Adipose tissue (tissue), 3 donors: ENCODE measurements around the gene PRRC2A. TPM values are rescaled to one million over a fixed set of nuclear protein-coding genes. Genes with fewer than 3 reads are reported as not detected.

Experiments
- H3K27ac ChIP-seq: one replicate; pipeline ENCODE4 v1.5.1; 2013; ENCODE audit warnings: low read depth, low read length
- WGBS, 3 donors: extraction: QIAGEN DNeasy Blood & Tissue Kit; methylation state at CpG; one replicate each; pipeline ENCODE4 v1.1.7; 2013; 5-methylcytosine and 5-hydroxymethylcytosine counted together
- polyA plus RNA-seq, 3 donors: library from polyadenylated mRNA; stranded (reverse); fragments of 200-250 nt; gene quantifications; one replicate each; pipeline ENCODE4 v1.2.3, GENCODE V29; 2013
- donor health status: healthy with polysubstance abuse.
- donor health status: Bipolar disorder and iron deficiency.
- donor health status: healthy.

The PRRC2A gene
- polyA plus RNA-seq, 3 donors = 47.8 to 112 (median 110) TPM

DNA sequence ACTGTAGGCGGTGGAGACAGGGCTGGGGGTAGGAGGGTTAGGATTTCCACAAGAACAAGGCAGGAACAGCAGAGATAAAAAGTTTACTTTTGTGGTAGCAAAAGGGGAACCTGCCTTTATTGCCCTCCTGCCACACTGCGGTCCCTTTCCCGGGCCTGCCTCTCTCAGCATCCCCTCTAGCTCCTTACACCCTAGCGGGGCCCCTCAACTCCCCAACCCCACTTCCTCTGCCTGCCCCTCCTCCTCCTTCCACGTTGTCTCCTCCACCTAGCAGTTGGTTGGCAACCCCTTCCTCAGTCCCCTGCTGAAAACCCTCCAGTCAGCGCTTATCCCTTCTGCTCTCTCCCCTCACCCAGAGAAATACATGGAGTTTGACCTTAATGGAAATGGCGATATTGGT, 4.8 kb upstream of the PRRC2A start:
- WGBS, 3 donors = 36 to 64% (median 45%) methylated on average over 7 of the region's 7 CpGs
- H3K27ac ChIP-seq = no peak overlapping the region

DNA sequence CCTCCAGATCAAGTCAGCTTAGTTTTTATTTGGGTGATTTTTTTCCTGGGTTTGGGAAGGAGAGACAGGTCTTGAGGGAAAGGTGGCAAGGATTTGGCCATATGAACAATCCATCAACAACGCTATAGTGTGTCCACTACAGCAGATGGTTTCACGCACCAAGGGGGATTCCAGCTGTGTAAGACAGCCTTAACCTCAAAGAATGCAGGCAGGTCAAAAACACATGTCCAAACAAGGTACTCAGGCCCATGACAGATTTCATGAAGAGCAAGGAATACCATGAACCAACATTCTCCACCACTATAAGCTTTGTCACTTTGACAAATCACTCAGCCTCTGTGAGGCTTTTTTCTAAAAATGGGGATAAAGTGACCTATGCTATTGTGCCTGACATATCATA, 3.5 kb upstream of the PRRC2A start:
- H3K27ac ChIP-seq = no peak overlapping the region
- WGBS, 3 donors = 77 to 86% (median 80%) methylated on average over 2 of the region's 2 CpGs

- 0 to 1% (median 0%) methylated on average over 50 of the region's 50 CpGs for WGBS, 3 donors
- H3K27ac ChIP-seq = peak overlapping the region; percentile 75
These were observed 520 bp upstream of the PRRC2A start for GRCh38 chr6:31619805-31620585.

DNA sequence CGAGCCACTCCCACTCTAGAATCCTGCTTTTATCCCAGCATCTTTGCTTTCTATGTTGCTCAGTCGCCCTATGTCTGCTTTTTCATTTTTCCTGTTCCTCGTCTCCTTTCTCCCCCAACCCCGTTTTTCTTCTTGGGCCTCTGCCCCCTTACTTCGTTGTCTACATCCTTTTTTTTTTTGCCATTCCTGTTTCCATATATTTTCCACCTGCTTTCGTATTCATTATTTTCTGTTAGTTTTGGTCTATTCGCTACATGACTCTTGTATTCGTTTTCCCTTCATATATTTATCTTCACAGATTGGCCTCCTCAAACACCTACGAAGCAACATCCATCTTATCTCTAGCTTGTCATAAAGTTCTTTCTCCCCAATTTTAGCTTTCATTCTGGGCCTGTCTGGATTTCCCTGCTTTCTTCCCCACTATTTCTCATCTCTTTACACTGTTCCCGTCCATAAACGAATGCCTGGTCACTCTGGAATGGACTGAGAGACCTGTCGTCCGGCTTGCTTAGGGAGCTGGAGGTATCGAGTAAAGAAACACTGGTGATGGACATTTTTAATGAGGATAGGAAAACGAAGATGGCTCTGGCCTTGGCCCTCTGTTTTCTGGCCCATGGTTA, 915 bp downstream of the PRRC2A start:
- WGBS, 3 donors = 9 to 15% (median 14%) methylated on average over 15 of the region's 15 CpGs
- peak overlapping the region; percentile 86 for H3K27ac ChIP-seq

GRCh38 chr6:31621991-31622390, 1.5 kb downstream of the PRRC2A start:
- no peak overlapping the region for H3K27ac ChIP-seq
- 31 to 40% (median 39%) methylated on average over 4 of the region's 4 CpGs for WGBS, 3 donors

GRCh38 chr6:31622684-31623091, 2.2 kb downstream of the PRRC2A start:
- H3K27ac ChIP-seq = no peak overlapping the region
- WGBS, 3 donors = 43 to 57% (median 55%) methylated on average over 10 of the region's 10 CpGs

DNA sequence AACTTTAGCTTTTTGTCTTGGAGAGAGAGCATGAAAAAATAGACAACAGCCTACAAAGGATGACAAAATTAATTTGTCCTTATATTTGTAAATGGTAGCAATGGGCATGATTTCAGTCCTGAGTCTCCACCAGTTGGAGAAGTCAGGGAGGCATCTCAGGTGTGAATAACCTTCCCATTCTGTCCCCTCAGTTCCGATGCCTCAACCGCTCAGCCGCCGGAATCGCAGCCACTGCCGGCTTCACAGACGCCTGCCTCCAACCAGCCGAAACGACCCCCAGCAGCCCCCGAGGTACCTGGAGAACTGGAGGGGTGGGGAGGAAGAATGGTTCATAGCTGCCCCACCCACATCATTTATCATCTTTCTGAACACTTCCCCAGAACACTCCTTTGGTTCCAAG, 3.6 kb downstream of the PRRC2A start:
- no peak overlapping the region for H3K27ac ChIP-seq
- WGBS, 3 donors = 88 to 90% (median 89%) methylated on average over 10 of the region's 10 CpGs

DNA sequence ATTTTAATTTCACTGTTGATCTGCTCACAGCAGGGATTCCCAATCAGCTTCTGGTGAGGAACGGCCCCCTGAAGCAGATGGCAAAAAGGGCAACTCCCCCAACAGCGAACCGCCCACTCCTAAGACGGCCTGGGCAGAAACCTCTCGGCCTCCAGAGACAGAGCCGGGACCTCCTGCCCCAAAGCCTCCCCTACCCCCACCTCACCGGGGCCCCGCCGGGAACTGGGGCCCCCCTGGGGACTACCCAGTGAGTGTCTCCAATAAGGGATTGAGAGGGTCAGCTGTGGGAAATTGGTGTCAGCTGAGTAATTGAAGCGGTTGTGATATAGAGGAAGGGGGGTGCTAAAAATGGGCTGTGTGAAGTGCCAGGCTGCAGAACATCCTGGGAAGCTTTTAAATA, 6.4 kb downstream of the PRRC2A start:
- H3K27ac ChIP-seq = no peak overlapping the region
- 87 to 93% (median 88%) methylated on average over 10 of the region's 10 CpGs for WGBS, 3 donors

DNA sequence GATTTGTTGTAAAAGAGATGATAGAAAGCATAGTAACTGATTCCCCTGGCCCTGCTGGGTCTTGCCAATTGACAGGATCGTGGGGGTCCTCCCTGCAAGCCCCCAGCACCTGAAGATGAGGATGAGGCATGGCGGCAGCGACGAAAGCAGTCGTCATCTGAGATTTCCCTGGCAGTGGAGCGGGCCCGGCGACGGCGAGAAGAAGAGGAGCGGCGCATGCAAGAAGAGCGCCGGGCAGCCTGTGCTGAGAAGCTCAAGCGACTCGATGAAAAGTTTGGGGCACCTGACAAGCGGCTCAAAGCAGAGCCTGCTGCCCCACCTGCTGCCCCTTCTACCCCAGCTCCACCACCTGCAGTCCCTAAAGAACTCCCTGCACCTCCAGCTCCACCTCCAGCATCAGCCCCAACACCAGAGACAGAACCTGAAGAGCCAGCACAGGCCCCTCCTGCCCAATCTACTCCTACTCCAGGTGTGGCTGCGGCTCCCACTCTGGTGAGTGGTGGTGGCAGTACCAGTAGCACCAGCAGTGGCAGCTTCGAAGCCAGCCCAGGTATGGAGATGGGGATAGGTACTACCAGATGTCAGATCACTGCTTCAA, 7.3 kb downstream of the PRRC2A start:
- H3K27ac ChIP-seq = no peak overlapping the region
- 94 to 98% (median 98%) methylated on average over 19 of the region's 19 CpGs for WGBS, 3 donors

- 91 to 93% (median 92%) methylated on average over 7 of the region's 7 CpGs for WGBS, 3 donors
These were observed 8.5 kb downstream of the PRRC2A start for GRCh38 chr6:31629014-31629413.

GRCh38 chr6:31630177-31630934, 9.8 kb downstream of the PRRC2A start:
- WGBS, 3 donors = 90 to 93% (median 92%) methylated on average over 25 of the region's 25 CpGs
- no peak overlapping the region for H3K27ac ChIP-seq

More at GRCh38 chr6:31629014-31629413, 8.5 kb downstream of the PRRC2A start:
- no peak overlapping the region for H3K27ac ChIP-seq

DNA sequence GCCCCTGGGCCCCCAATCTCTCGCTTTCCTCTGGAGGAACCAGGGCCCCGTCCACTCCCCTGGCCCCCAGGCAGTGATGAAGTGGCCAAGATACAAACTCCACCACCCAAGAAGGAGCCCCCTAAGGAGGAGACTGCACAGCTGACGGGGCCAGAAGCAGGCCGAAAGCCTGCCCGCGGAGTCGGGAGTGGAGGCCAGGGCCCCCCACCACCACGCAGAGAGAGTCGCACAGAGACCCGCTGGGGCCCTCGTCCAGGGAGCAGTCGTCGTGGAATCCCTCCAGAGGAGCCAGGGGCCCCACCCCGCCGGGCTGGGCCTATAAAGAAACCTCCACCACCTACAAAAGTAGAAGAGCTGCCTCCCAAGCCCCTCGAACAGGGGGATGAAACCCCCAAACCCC, 10.7 kb downstream of the PRRC2A start:
- 77 to 90% (median 83%) methylated on average over 15 to 16 of the region's 16 CpGs for WGBS, 3 donors
- H3K27ac ChIP-seq = no peak overlapping the region

DNA sequence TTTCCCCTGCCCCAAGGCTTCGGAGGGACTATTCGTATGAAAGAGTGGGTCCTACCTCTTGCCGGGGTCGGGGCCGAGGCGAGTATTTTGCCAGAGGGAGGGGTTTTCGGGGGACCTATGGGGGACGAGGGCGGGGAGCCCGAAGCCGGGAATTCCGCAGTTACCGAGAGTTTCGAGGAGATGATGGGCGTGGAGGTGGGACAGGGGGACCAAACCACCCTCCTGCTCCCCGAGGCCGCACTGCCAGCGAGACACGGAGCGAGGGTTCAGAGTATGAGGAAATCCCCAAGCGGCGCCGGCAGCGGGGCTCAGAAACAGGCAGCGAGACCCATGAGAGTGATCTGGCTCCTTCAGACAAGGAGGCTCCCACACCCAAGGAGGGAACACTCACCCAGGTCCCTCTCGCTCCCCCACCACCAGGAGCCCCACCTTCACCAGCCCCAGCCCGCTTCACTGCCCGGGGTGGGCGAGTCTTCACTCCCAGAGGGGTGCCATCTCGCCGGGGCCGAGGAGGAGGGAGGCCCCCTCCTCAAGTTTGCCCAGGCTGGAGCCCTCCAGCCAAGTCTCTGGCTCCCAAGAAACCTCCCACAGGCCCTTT, 11.3 kb downstream of the PRRC2A start:
- H3K27ac ChIP-seq = no peak overlapping the region
- 89 to 92% (median 89%) methylated on average over 30 to 32 of the region's 32 CpGs for WGBS, 3 donors

GRCh38 chr6:31632279-31632946, 11.9 kb downstream of the PRRC2A start:
- WGBS, 3 donors = 90 to 94% (median 92%) methylated on average over 26 of the region's 26 CpGs
- no peak overlapping the region for H3K27ac ChIP-seq

DNA sequence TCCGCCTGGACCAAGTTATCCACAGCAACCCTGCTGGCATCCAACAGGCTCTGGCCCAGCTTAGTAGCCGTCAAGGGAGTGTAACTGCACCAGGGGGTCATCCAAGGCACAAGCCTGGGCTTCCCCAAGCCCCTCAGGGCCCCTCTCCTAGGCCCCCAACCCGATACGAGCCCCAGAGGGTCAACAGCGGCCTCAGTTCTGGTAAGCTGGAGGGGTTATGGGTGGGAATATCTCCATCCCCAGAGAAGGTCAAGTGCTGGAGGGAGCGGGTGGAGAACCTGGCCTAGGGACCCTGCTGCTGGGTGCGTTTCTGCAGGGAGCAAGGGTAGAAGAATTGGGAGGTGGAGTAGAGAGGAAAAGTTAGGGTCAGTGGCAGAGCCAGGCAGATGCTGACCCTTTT, 12.9 kb downstream of the PRRC2A start:
- no peak overlapping the region for H3K27ac ChIP-seq

DNA sequence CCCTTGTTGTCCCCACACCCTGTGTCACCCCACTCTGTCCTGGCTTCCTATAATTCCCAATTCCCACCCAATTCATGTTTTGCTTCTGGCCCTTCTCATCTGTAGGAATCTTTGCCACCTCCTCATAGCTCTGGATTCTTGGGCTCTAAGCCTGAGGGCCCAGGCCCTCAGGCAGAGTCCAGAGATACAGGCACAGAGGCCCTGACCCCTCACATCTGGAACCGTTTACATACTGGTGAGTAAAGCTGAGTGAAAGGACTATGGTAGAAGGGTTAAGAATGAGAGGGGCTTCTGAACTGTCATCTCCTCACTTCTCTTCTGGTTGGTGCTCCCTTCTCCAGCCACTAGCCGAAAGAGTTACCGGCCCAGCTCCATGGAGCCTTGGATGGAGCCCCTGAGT, 13.6 kb downstream of the PRRC2A start:
- H3K27ac ChIP-seq = no peak overlapping the region
- WGBS, 3 donors = 86 to 91% (median 86%) methylated on average over 3 of the region's 3 CpGs

More for the DNA sequence above, 12.9 kb downstream of the PRRC2A start:
- WGBS, 3 donors = 87 to 92% (median 91%) methylated on average over 7 of the region's 7 CpGs

- 78 to 86% (median 81%) methylated on average over 11 of the region's 11 CpGs for WGBS, 3 donors
- no peak overlapping the region for H3K27ac ChIP-seq
These were observed 14.6 kb downstream of the PRRC2A start for GRCh38 chr6:31634969-31635575.
